Bronchial epithelial cell (primary cell): ENCODE measurements around the gene NCOA6. TPM values are rescaled to one million over a fixed set of nuclear protein-coding genes. Genes with fewer than 3 reads are reported as not detected.

Experiments
- DNase-seq: peaks from one replicate; pipeline ENCODE4 v3.0.0-alpha.2; 2010; ENCODE audit warnings: low read depth
- FAIRE-seq: peaks from 2 replicates; lab custom pipeline; 2011; peaks lifted over from hg19 to GRCh38; lab: Jason Lieb, UNC
- H3K27me3 ChIP-seq: 2 replicates; pipeline ENCODE4 v1.5.1; 2011; ENCODE audit warnings: low read length; ENCODE audit not compliant: control insufficient read depth, insufficient read depth
- H3K36me3 ChIP-seq: 2 replicates; pipeline ENCODE4 v1.5.1; 2011; ENCODE audit warnings: low read length; ENCODE audit not compliant: control insufficient read depth, insufficient read depth
- H3K4me3 ChIP-seq: 2 replicates; pipeline ENCODE4 v1.5.1; 2011; ENCODE audit warnings: mild to moderate bottlenecking, low read depth, low read length, control low read depth
- total RNA-seq: library from RNA; depleted of rRNA; stranded (reverse); fragments of >200 nt; gene quantifications from 2 replicates; pipeline ENCODE4 v1.2.1, GENCODE V29; 2014
- TF ChIP-seq, protein P1 (sequence below): IDR thresholded peaks from 2 replicates; pipeline ENCODE4 v1.5.1; 2011; ENCODE audit warnings: mild to moderate bottlenecking, moderate library complexity, low read length, control low read depth, inconsistent platforms; ENCODE audit not compliant: insufficient read depth, severe bottlenecking

The NCOA6 gene
- total RNA-seq, 1 donor from 2014 or later, result 5.5 TPM

DNA sequence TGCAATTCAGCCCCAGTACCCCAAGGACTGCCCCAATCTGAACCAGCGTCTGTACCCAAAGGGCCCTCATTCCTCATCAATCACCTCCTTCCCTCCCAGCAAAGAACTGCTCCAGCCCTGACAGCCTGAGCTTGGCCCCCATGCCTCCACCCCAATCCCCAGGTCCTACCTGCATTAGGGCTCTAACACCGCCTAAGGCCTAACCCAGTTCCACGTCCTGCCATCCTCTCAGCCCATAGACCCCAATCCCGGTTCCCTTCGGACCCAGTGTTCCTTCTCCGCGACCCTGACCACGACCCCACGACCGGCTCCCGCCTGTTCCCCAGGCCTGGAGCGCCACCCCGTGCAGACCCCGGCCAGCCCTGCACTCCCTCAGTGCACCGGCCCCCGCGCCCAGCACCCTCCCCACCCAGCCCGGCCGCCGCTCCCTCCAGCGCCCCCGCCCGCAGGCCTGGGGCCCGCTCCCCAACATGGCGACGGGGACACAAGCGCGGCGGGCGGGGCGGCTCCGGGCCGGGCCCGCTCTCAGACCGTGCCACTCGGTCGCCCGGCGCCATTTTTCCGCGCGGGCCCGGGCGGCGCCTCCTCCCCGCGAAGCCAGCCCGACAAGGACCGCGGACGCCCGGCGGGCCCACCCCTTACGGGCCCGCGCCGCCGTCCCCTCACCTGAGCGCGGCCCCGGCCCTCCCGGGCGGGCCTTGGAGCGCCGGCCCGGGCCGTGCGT, 483 bp downstream of the NCOA6 start:
- no peak for FAIRE-seq
- TF ChIP-seq, protein P1, sequence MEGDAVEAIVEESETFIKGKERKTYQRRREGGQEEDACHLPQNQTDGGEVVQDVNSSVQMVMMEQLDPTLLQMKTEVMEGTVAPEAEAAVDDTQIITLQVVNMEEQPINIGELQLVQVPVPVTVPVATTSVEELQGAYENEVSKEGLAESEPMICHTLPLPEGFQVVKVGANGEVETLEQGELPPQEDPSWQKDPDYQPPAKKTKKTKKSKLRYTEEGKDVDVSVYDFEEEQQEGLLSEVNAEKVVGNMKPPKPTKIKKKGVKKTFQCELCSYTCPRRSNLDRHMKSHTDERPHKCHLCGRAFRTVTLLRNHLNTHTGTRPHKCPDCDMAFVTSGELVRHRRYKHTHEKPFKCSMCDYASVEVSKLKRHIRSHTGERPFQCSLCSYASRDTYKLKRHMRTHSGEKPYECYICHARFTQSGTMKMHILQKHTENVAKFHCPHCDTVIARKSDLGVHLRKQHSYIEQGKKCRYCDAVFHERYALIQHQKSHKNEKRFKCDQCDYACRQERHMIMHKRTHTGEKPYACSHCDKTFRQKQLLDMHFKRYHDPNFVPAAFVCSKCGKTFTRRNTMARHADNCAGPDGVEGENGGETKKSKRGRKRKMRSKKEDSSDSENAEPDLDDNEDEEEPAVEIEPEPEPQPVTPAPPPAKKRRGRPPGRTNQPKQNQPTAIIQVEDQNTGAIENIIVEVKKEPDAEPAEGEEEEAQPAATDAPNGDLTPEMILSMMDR, result no peak
- no peaks in the 10 kb centered on the region for H3K36me3 ChIP-seq
- DNase-seq, result no peak
- H3K4me3 ChIP-seq, result peak overlapping the region; percentile 100
- no peaks in the 10 kb centered on the region for H3K27me3 ChIP-seq

DNA sequence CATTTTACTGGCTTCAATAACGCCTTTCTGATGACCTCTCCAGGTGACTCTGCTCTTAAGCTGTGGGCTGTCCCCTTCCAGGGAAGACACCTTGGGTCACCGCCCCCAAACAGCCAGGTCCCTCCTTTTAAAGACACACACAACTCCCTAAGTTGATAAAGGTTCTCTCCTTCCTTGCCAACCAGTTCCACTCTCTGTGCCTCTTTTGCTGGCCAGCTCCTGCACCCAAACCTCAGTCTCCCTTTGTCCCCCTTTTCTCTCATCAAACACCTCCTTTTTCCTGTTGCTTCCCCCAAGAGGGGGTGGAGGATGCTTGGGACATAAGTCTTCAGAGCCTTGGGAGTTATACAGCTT, 1.0 kb downstream of the NCOA6 start:
- DNase-seq, result peak; percentile 87
- H3K36me3 ChIP-seq, result no peaks in the 10 kb centered on the region
- H3K4me3 ChIP-seq, result peak overlapping the region; percentile 100
- TF ChIP-seq, protein P1, result no peak
- peak; percentile 32 for FAIRE-seq
- no peaks in the 10 kb centered on the region for H3K27me3 ChIP-seq

DNA sequence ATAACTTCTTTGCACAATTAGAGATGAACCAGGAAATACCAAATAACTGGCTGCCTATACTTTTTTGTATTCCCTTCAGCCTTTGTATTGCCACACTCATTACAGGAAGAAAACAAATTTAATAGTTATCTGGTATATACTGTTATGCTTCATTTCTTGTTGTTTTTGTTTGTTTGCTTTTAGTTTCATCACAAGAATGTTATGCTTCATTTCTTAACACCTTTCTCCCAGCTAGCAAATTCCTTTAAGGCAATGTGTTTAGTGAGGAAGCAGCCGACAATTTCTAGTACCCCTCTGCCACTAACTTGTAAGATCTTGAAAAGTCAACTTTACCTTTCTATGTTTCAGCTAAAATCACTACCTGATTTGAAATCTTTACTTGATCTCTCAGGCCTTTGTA, 1.4 kb downstream of the NCOA6 start:
- Histone ChIP-seq H3K36me3 (no peaks in the 10 kb centered on the region), H3K4me3 (peak overlapping the region; percentile 100), H3K27me3 (no peaks in the 10 kb centered on the region)
- FAIRE-seq (no peak), DNase-seq (no peak)
- TF ChIP-seq, protein P1, result no peak

DNA sequence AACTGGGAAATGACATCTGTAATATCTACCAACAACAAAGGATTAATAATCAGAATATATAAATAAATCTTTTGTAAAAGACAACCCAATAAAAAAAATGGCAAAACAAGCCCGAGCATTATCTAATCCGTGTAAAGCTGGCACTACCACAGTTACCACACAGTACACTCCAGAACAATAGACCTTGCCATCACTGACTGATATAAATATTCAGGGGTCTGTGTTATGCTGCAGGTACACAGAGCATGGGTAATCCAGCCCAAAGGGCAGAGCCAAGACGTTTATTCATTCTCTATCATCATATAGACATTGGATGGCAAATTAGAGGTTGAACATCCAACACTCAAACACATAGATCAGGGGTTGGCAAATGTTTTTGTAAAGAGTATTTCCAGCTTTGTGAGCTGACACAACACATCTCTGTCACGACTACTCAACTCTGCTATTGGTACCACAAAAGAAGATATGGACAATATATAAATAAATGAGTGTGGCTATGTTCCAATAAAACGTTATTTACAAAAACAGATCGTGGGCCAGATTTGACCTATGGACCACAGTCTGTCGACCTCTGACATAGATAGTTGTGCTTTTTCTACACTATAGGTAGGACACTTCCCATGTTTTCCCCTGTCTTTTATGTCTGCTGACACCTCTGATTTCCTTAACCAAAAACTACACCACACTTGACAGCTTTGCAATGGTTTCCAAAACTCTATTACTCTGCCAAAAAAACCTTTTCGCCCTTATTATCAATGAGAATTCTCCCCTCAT, 4.5 kb downstream of the NCOA6 start:
- Histone ChIP-seq H3K27me3 (no peaks in the 10 kb centered on the region), H3K36me3 (no peaks in the 10 kb centered on the region), H3K4me3 (no peak overlapping the region)
- no peak for DNase-seq
- TF ChIP-seq, protein P1, result no peak
- no peak for FAIRE-seq

DNA sequence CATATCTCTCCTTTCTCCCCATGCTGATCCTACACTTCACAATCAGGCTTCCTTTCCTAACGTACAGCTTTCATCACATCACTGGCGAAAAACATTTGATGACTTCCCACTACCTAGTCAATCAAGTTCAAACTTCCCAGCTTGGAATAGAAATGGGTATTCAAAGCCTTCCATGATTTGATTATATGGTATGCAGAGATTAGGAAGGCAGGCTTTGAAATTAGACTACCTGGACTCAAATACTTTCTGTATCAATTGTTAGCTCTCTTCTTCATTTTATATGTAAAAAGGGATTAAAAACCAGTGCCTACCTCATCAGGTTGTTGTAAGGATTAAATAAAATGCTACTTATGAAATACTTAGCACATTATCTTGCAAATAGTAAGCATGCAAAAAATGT, 7.7 kb downstream of the NCOA6 start:
- TF ChIP-seq, protein P1, result no peak
- DNase-seq, result no peak
- Histone ChIP-seq H3K4me3 (no peak overlapping the region), H3K27me3 (no peaks in the 10 kb centered on the region), H3K36me3 (no peaks in the 10 kb centered on the region)
- no peak for FAIRE-seq
